ENCODE measurements around the gene MMP15.

Gene MMP15

DNA sequence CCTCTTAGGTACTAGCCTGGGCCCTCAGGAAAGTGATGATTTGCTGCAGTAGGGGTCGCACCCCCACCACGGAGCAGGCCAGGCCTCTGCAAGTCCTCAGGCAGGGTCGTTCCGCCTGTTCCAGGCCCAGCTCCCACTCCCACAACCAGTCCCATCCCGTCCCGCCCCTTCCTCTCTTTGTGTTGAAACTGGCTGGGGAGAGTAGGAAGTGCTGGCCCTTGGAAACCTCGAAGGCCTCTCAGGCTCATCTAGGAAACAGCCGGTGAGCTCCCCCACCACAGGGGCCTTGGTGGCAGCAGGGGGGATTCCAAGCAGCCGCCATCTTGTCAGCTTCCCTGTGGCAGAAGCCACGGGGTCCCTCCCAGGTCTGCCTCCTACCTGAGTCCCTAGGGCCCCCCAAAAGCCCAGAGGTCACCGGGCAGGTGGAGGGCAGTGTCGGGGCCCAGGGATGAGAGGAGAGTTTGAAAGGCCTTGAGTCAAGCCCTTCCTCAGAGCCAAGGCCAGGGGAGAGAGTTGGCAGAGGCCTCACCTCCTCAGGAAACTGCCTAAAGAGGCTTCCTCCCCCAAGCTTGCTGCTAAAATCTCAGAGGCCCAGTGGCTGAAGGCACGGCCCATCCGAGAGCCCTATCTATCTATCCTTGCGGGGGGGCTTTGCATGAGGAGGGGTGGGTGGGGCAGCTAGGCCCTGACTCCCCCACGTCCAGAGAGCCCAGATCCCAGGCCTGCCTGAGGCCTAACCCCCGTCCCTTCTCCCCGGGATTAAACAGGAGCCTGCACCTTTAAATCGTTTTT is 22.2 kb downstream of the MMP15 start:
- no peak for DNase-seq (ENCODE audit: low read depth)
- no peak overlapping the region for H3K4me3 ChIP-seq (ENCODE audit: low read depth, low read length)
- in situ Hi-C loops (cut with HindIII; ENCODE audit: low sequenced_read_pairs), result no loop called here
- TF ChIP-seq, protein P1, sequence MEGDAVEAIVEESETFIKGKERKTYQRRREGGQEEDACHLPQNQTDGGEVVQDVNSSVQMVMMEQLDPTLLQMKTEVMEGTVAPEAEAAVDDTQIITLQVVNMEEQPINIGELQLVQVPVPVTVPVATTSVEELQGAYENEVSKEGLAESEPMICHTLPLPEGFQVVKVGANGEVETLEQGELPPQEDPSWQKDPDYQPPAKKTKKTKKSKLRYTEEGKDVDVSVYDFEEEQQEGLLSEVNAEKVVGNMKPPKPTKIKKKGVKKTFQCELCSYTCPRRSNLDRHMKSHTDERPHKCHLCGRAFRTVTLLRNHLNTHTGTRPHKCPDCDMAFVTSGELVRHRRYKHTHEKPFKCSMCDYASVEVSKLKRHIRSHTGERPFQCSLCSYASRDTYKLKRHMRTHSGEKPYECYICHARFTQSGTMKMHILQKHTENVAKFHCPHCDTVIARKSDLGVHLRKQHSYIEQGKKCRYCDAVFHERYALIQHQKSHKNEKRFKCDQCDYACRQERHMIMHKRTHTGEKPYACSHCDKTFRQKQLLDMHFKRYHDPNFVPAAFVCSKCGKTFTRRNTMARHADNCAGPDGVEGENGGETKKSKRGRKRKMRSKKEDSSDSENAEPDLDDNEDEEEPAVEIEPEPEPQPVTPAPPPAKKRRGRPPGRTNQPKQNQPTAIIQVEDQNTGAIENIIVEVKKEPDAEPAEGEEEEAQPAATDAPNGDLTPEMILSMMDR (IDR thresholded peaks at IDR 0.05; ENCODE audit: low read depth, low read length, missing control alignments), result no peak

DNA sequence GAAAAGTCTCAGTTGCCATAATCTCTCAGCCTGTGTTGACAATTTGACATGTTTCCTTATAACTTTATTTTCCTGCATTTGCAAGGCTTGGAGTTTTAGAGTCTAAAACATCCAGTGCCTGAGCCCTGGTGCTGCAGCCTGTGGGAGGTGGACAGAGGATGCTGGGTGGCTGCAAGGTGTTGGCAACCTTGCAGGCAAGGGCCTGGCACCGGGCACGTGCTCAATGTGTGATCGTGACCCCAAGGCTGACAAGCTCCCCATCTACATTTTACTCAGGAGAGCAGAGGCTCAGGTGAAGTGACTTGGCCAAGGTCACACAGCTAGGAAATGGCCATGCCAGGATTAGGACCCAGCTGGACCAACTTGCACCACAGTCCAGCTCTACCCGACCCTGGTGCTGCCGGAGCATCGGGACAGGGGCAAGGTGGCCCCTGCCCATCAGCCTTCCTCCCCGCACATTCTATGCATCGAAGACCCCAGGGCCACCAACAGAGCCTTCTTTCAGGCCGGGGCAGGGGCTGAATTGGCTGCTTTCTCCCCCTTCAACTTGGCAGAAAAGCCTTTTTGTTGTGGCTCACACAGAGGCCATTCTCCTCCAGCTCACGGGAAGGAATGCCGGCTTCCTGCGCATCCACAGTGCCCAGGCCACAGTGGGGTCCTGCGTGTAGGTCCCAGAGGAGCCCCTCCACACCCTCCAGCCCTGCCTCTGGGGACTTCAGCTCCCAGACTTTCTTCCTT is 23.1 kb downstream of the MMP15 start:
- TF ChIP-seq, protein P1 (IDR thresholded peaks at IDR 0.05; ENCODE audit: low read depth, low read length, missing control alignments), result no peak
- in situ Hi-C loops (cut with HindIII; ENCODE audit: low sequenced_read_pairs), result no loop called here
- no peak overlapping the region for H3K4me3 ChIP-seq (ENCODE audit: low read depth, low read length)
- no peak for DNase-seq (ENCODE audit: low read depth)

DNA sequence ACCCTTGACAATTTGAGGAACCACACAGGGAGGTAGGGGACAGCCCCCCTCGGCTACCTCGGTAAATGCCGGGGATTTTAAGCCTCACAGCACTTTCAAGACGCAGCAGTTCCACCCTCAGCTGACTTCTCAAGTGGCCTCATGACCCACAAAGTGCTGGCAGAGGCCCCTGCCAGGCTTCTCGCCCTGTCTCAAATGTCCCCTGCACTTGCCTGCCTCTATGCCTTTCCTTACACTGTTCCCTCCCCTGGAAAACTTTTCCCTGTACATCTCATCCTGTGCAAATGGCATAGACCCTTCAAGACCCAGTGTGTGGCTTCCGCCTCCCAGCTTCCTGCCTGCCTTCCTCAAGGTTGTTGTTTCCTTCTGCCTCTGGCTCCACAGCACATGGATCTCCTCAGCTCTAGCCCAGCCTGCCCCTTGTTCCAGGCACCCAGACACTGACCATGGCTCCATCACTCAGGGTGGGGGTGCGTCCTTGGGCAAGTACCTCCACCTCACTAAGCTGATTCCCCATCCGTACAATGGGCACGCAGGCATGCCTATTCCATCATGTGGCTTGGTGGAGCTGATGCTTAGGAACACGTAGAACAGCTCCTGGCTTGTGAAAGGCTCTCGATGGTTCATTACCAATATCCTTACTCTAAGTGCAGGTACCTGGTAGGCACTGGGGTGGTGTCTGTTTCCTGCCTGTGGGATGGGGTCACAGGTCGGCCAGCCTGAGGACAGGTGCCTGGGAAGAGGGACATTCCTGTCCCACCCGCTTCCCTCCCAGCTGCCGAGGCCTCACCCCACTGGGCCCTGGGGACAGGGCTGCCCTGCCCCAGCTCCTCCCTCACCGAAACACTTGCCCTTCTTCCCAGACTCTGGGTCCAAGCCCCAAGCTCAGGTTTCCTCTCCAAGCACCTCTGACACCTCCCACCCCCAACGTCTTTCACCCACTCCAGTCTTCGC is 24.0 kb downstream of the MMP15 start:
- no peak for DNase-seq (ENCODE audit: low read depth)
- no peak overlapping the region for H3K4me3 ChIP-seq (ENCODE audit: low read depth, low read length)
- TF ChIP-seq, protein P1 (IDR thresholded peaks at IDR 0.05; ENCODE audit: low read depth, low read length, missing control alignments), result no peak
- in situ Hi-C loops (cut with HindIII; ENCODE audit: low sequenced_read_pairs), result no loop called here

DNA sequence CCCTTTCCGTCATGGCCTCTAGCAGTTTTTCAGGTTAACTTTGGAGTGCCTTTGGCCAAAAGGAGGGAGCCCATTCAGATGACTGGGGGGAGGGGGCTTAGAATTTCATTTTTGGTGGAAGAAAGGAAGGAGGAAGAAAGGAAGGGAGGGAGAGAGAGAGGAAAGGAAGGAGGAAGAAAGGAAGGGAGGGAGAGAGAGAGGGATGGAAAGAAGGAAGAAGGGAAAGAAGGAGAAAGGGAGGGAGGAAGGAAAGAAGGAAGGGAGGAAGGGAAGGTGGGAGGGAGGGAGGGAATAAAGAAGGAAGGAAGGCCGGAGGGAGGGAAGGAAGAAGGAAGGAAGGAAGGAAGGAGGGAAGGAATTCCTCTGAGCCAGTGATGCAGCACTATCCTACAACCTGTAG is 25.7 kb downstream of the MMP15 start:
- no peak for DNase-seq (ENCODE audit: low read depth)
- H3K4me3 ChIP-seq (ENCODE audit: low read depth, low read length), result no peak overlapping the region
- TF ChIP-seq, protein P1 (IDR thresholded peaks at IDR 0.05; ENCODE audit: low read depth, low read length, missing control alignments), result no peak
- in situ Hi-C loops (cut with HindIII; ENCODE audit: low sequenced_read_pairs), result no loop called here

DNA sequence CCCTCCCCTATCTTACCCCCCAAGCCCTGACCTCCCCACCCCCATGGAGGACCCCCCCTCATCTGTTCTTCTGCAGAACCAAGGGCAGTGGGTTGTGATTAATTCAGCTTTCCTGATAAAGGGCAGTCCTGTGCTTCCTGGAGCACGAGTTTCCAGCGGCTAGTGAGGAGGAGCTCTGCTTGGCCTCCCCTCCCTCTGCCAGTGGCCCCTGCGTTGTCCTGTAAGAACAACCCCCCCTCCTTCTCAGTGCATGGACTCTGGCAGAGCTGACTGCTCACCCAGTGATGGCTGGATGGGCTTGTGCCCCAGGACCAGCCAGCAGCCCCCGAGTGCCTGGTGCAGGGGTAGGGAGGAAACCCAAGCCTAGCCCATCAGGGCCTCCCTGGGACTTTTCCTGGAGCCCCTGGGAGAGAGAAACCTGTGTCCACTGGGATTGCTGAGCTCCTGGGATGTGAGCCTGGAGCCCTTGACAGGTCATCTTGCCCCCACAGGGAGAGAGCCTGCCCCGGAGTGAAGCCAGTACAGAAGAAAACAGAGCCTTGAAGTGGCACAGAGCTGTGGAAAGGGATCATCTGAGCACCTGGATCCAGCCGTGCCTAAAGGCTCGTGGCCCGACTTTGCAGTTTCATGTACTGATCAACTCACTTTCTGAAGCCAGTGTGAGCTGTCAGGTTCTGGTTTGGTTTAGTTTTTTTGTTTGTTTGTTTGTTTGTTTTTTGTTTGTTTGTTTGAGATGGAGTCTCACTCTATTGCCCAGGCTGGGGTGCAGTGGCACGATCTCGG is 26.5 kb downstream of the MMP15 start:
- no peak for DNase-seq (ENCODE audit: low read depth)
- TF ChIP-seq, protein P1 (IDR thresholded peaks at IDR 0.05; ENCODE audit: low read depth, low read length, missing control alignments), result no peak
- no peak overlapping the region for H3K4me3 ChIP-seq (ENCODE audit: low read depth, low read length)
- in situ Hi-C loops (cut with HindIII; ENCODE audit: low sequenced_read_pairs), result no loop called here

Data from astrocyte of the cerebellum (primary cell).